Adrenal gland (tissue), 12 donors: Measurements from ENCODE around the gene SLC36A4. TPM values are rescaled to one million over a fixed set of nuclear protein-coding genes. Genes with fewer than 3 reads are reported as not detected.

Experiments
- DNase-seq, 7 donors: peaks; one replicate each; pipeline ENCODE4 v3.0.0-alpha.2; 2019 to 2020
- H3K27ac ChIP-seq, 5 donors: fragments of 200-600 bp; sonication (generic) in 4 of 5; 1 replicate in 3 of 5; 2 replicates in 2 of 5; pipeline versions ENCODE4 v1.5.1 to v1.8.0; 2016 to 2020; ENCODE audit warnings: mild to moderate bottlenecking in 1 of 5
- H3K27me3 ChIP-seq: fragments of 200-600 bp; 2 replicates; pipeline ENCODE4 v1.8.0; 2021
- H3K36me3 ChIP-seq, 2 donors: fragments of 200-600 bp; replicated peaks in 1 of 2; 1 replicate in 1 of 2; 2 replicates in 1 of 2; pipeline versions ENCODE4 v1.5.1 to v1.8.0; 2018 to 2022
- H3K4me1 ChIP-seq, 2 donors: fragments of 200-600 bp; replicated peaks in 1 of 2; 1 replicate in 1 of 2; 2 replicates in 1 of 2; pipeline versions ENCODE4 v1.5.1 to v1.8.0; 2018 to 2021
- H3K4me3 ChIP-seq, 4 donors: fragments of 200-600 bp; sonication (generic) in 3 of 4; one replicate each; pipeline ENCODE4 v1.5.1; 2016 to 2018
- H3K9me3 ChIP-seq, 3 donors: fragments of 200-600 bp; sonication (generic) in 1 of 3; replicated peaks in 1 of 3; 1 replicate in 2 of 3; 2 replicates in 1 of 3; pipeline versions ENCODE4 v1.5.1 to v1.8.0; 2016 to 2021
- CTCF ChIP-seq, 6 experiments: fragments of 450-650 bp in 4 of 6; fragments of 200-600 bp in 2 of 6; sonication (generic) in 1 of 6; IDR thresholded peaks; 1 replicate in 5 of 6; 2 replicates in 1 of 6; pipeline versions ENCODE4 v1.5.1 to v1.8.0; 2016 to 2021; ENCODE audit warnings: antibody characterized with exemption in 6 of 6, mild to moderate bottlenecking in 2 of 6, moderate library complexity in 1 of 6
- POLR2A ChIP-seq, 2 donors: fragments of 450-650 bp; IDR thresholded peaks; one replicate each; pipeline ENCODE4 v1.6.1; 2017; ENCODE audit warnings: antibody characterized with exemption in 2 of 2, mild to moderate bottlenecking in 2 of 2, moderate library complexity in 1 of 2
- WGBS, 4 donors: extraction: QIAGEN DNeasy Blood & Tissue Kit in 2 of 4; methylation state at CpG; one replicate each; pipeline versions ENCODE4 v1.1.5 to v1.1.7; 2013 to 2017; 5-methylcytosine and 5-hydroxymethylcytosine counted together
- intact Hi-C, 2 donors: fragments of 100-400 bp; cut with DNase I; formaldehyde crosslinking; loops; one replicate each; pipeline versions ENCODE4 v1.14.1 to v1.15.0; 2022 to 2023
- polyA plus RNA-seq, 3 donors: library from polyadenylated mRNA; stranded (reverse); fragments of 200-250 nt in 2 of 3; fragments of 350-450 nt in 1 of 3; fragmentation: Illumina TruSeq in 1 of 3; extraction: RNeasy Lipid Tissue Mini Kit (QIAGEN cat#74804) in 1 of 3; gene quantifications; one replicate each; pipeline ENCODE4 v1.2.3, GENCODE V29; 2013 to 2014
- total RNA-seq, 9 donors: library from RNA; depleted of rRNA in 4 of 9; stranded (reverse); fragments of >200 nt in 4 of 9; fragments of 120-200 nt in 1 of 9; fragmentation: NEBNext Ultra II Directional in 1 of 9; extraction: Animal tissue kit (Norgen Biotek cat#: 25700) in 1 of 9; gene quantifications; one replicate each; pipeline versions ENCODE4 v1.1.0 to v1.2.4, GENCODE V29; 2013 to 2023
- donor health status: healthy with polysubstance abuse.
- donor health status: Bipolar disorder and iron deficiency.
- donor health status: DM: yes; HTN: yes; CAD: no.
- donor health status: DM: no; HTN: no; CAD: no.
- donor health status: DM: no; HTN: no; CAD: no.
- donor health status: DM: yes; HTN: yes; CAD: no.

The SLC36A4 gene
- total and polyA plus RNA-seq, 12 donors: 4.6 to 24.0 (median 12.0) TPM

- no peak for TF ChIP-seq POLR2A (IDR thresholded peaks at IDR 0.05)
- TF ChIP-seq CTCF (IDR thresholded peaks at IDR 0.05): no peak
- Histone ChIP-seq H3K4me1 (no peaks in the 10 kb centered on the region), H3K27me3 (no peaks in the 10 kb centered on the region), H3K9me3 (no peaks in the 10 kb centered on the region), H3K4me3 (no peak overlapping the region), H3K36me3 (peaks cover 0 to 10% of the 10 kb centered on the region in 2 donors), H3K27ac (no peak overlapping the region)
- 87 to 93% (median 90%) methylated on average over 2 of the region's 2 CpGs for WGBS, 4 donors
- DNase-seq: no peak
- intact Hi-C loops: no loop called here
These were observed 38.1 kb downstream of the SLC36A4 start for GRCh38 chr11:93159721-93160120.

GRCh38 chr11:93155738-93156137 is 42.1 kb downstream of the SLC36A4 start:
- no peaks in the 10 kb centered on the region for H3K36me3 ChIP-seq
- no peaks in the 10 kb centered on the region for H3K4me1 ChIP-seq
- no peaks in the 10 kb centered on the region for H3K27me3 ChIP-seq
- no peaks in the 10 kb centered on the region for H3K9me3 ChIP-seq
- intact Hi-C loops: no loop called here
- no peak for DNase-seq
- H3K4me3 ChIP-seq: no peak overlapping the region
- H3K27ac ChIP-seq: no peak overlapping the region
- TF ChIP-seq CTCF (IDR thresholded peaks at IDR 0.05): no peak
- no peak for TF ChIP-seq POLR2A (IDR thresholded peaks at IDR 0.05)
- WGBS, 4 donors: 96 to 100% (median 99%) methylated on average over 3 of the region's 3 CpGs

- no peak overlapping the region for H3K27ac ChIP-seq
- H3K4me3 ChIP-seq: no peak overlapping the region
- TF ChIP-seq POLR2A (IDR thresholded peaks at IDR 0.05) (no peak), CTCF (IDR thresholded peaks at IDR 0.05) (no peak)
- no peaks in the 10 kb centered on the region for H3K9me3 ChIP-seq
- H3K27me3 ChIP-seq: no peaks in the 10 kb centered on the region
- DNase-seq: no peak
- no peaks in the 10 kb centered on the region for H3K36me3 ChIP-seq
- 91 to 95% (median 93%) methylated on average over 6 of the region's 6 CpGs for WGBS, 4 donors
- H3K4me1 ChIP-seq: no peaks in the 10 kb centered on the region
- intact Hi-C loops: no loop called here
These were observed 52.3 kb downstream of the SLC36A4 start for GRCh38 chr11:93145390-93145915.

- intact Hi-C loops: no loop called here
- TF ChIP-seq POLR2A (IDR thresholded peaks at IDR 0.05) (no peak), CTCF (IDR thresholded peaks at IDR 0.05) (no peak)
- Histone ChIP-seq H3K36me3 (no peaks in the 10 kb centered on the region), H3K4me1 (no peaks in the 10 kb centered on the region), H3K4me3 (no peak overlapping the region), H3K9me3 (no peaks in the 10 kb centered on the region), H3K27me3 (no peaks in the 10 kb centered on the region), H3K27ac (no peak overlapping the region)
- DNase-seq: no peak
These were observed 54.0 kb downstream of the SLC36A4 start for GRCh38 chr11:93143800-93144199.
